Mesenchymal stem cell (in vitro differentiated cells and primary cell): ENCODE results near the gene UGGT2.

Experiments
- DNase-seq: peaks from one replicate; pipeline ENCODE4 v3.0.0-alpha.2; 2013
- H2AFZ ChIP-seq: one replicate; pipeline ENCODE4 v1.6.1; 2013; ENCODE audit warnings: low read depth, mild to moderate bottlenecking, control low read depth, inconsistent platforms, low read length, moderate library complexity
- H2AK5ac ChIP-seq: 2 replicates; pipeline ENCODE4 v1.6.1; 2013; ENCODE audit warnings: low read length, moderate library complexity, mild to moderate bottlenecking, inconsistent platforms; ENCODE audit not compliant: severe bottlenecking
- H2BK120ac ChIP-seq: one replicate; pipeline ENCODE4 v1.6.1; 2013; ENCODE audit warnings: low read depth, mild to moderate bottlenecking, inconsistent platforms, low read length, moderate library complexity
- H2BK12ac ChIP-seq, 2 experiments: one replicate each; pipeline ENCODE4 v1.6.1; 2013; ENCODE audit warnings: inconsistent platforms in 2 of 2, low read length in 2 of 2, mild to moderate bottlenecking in 2 of 2, moderate library complexity in 2 of 2, control low read depth in 1 of 2
- H2BK15ac ChIP-seq: one replicate; pipeline ENCODE4 v1.6.1; 2013; ENCODE audit warnings: mild to moderate bottlenecking, low read depth, inconsistent platforms; ENCODE audit not compliant: poor library complexity, severe bottlenecking
- H2BK5ac ChIP-seq: 2 replicates; pipeline ENCODE4 v1.6.1; 2013; ENCODE audit warnings: low read depth, mild to moderate bottlenecking, low read length, control low read depth, inconsistent platforms; ENCODE audit not compliant: poor library complexity, severe bottlenecking
- H3K14ac ChIP-seq, 2 experiments: one replicate each; pipeline ENCODE4 v1.6.1; 2013; ENCODE audit warnings: inconsistent platforms in 2 of 2, low read length in 2 of 2, control low read depth in 1 of 2, mild to moderate bottlenecking in 1 of 2, moderate library complexity in 1 of 2
- H3K18ac ChIP-seq, 2 experiments: one replicate each; pipeline ENCODE4 v1.6.1; 2013; ENCODE audit warnings: inconsistent platforms in 2 of 2, low read length in 2 of 2, control low read depth in 1 of 2, low read depth in 1 of 2, mild to moderate bottlenecking in 1 of 2
- H3K23ac ChIP-seq, 2 experiments: one replicate each; pipeline ENCODE4 v1.6.1; 2013; ENCODE audit warnings: inconsistent platforms in 2 of 2, low read length in 2 of 2, mild to moderate bottlenecking in 2 of 2, moderate library complexity in 2 of 2, control low read depth in 1 of 2
- H3K27ac ChIP-seq: 2 replicates; pipeline ENCODE4 v1.5.1; 2013; ENCODE audit warnings: mild to moderate bottlenecking, moderate library complexity, low read length, control low read depth, inconsistent platforms; ENCODE audit not compliant: poor library complexity, severe bottlenecking
- H3K27me3 ChIP-seq, 2 experiments: 2 replicates each; pipeline versions ENCODE4 v1.6.1 to v1.7.0; 2013; ENCODE audit warnings: low read length in 2 of 2, mild to moderate bottlenecking in 2 of 2, moderate library complexity in 2 of 2, control low read depth in 1 of 2, inconsistent platforms in 1 of 2; ENCODE audit not compliant: control insufficient read depth in 1 of 2, insufficient read depth in 1 of 2
- H3K36me3 ChIP-seq, 2 experiments: 2 replicates each; pipeline versions ENCODE4 v1.6.1 to v1.7.0; 2013; ENCODE audit warnings: low read length in 2 of 2, control low read depth in 1 of 2, inconsistent platforms in 1 of 2, low read depth in 1 of 2, mild to moderate bottlenecking in 1 of 2; ENCODE audit not compliant: insufficient read depth in 2 of 2, control insufficient read depth in 1 of 2
- H3K4ac ChIP-seq, 2 experiments: one replicate each; pipeline ENCODE4 v1.6.1; 2013; ENCODE audit warnings: inconsistent platforms in 2 of 2, low read length in 2 of 2, mild to moderate bottlenecking in 2 of 2, moderate library complexity in 2 of 2, control low read depth in 1 of 2, low read depth in 1 of 2
- H3K4me1 ChIP-seq: 2 replicates; pipeline ENCODE4 v1.6.1; 2013; ENCODE audit warnings: low read depth, low read length, control low read depth; ENCODE audit not compliant: control insufficient read depth, insufficient read depth
- H3K4me2 ChIP-seq: 2 replicates; pipeline ENCODE4 v1.6.1; 2013; ENCODE audit warnings: low read length, mild to moderate bottlenecking, inconsistent platforms; ENCODE audit not compliant: poor library complexity, severe bottlenecking
- H3K4me3 ChIP-seq, 2 experiments: 2 replicates each; pipeline versions ENCODE4 v1.5.1 to v1.7.0; 2013; ENCODE audit warnings: low read length in 2 of 2, mild to moderate bottlenecking in 2 of 2, control low read depth in 1 of 2, low read depth in 1 of 2; ENCODE audit not compliant: insufficient read depth in 1 of 2
- H3K79me1 ChIP-seq: replicated peaks from 2 replicates; pipeline ENCODE4 v1.6.1; 2013; ENCODE audit warnings: mild to moderate bottlenecking, control low read depth, low read length, inconsistent platforms; ENCODE audit not compliant: poor library complexity, severe bottlenecking
- H3K9ac ChIP-seq: 2 replicates; pipeline ENCODE4 v1.7.0; 2013; ENCODE audit warnings: mild to moderate bottlenecking, low read length, moderate library complexity
- H3K9me3 ChIP-seq: 2 replicates; pipeline ENCODE4 v1.7.0; 2013; ENCODE audit warnings: mild to moderate bottlenecking, low read length; ENCODE audit not compliant: control insufficient read depth
- H4K8ac ChIP-seq: one replicate; pipeline ENCODE4 v1.6.1; 2013; ENCODE audit warnings: inconsistent platforms, mild to moderate bottlenecking, low read length, moderate library complexity
- H4K91ac ChIP-seq: one replicate; pipeline ENCODE4 v1.6.1; 2013; ENCODE audit warnings: mild to moderate bottlenecking, low read length, inconsistent platforms
- WGBS: methylation state at CpG from one replicate; pipeline ENCODE4 v1.1.7; 2013; ENCODE audit warnings: mixed read lengths; 5-methylcytosine and 5-hydroxymethylcytosine counted together

UGGT2 gene

DNA sequence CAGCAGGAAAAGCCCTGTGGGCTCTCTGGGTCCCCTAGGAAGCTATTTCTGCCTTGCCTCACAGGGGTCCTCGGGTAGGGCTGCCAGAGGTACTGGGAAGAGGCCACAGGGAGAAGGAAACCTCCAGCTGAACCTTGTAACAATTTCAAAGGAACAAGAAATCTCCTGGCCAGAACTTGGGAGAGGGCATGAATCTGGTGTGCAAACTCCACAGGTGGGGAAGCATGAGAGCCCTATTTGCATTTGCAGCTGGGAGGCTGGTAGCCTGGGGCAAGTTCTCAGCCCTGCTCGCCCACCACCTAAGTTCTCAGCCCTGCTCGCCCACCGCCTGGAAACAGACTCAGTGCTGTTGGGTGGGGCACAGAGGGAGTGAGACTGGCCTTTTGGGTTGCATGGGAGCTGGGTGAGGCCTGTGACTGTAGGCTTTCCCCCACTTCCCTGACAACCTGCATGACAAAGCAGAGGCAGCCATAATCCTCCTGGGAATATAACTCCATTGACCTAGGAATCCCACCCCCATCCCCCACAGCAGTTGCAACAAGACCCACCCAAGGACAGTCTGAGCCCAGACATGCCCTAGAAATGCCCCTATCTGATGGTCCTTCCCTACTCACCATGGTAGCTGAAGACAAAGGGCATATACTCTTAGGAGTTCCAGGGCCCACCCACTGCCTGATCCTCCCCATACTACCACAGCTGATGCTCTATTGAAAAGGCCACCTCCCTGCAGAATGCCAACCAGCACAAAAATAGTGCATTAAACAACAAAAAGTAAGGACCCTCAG lies 11.7 kb downstream of the UGGT2 start:
- Histone ChIP-seq H3K18ac (no peak overlapping the region), H2BK15ac (no peak overlapping the region), H3K27ac (no peak overlapping the region), H3K14ac (peak overlapping the region in 1 of 2 experiments; percentile 26), H3K9ac (no peak overlapping the region), H2AK5ac (no peak overlapping the region), H3K79me1 (peaks cover 16% of the 10 kb centered on the region), H3K4me2 (no peak overlapping the region), H3K9me3 (peaks cover 2% of the 10 kb centered on the region), H2BK120ac (no peak overlapping the region), H3K27me3 (no peaks in the 10 kb centered on the region), H2BK12ac (no peak overlapping the region), H2AFZ (no peak overlapping the region), H3K23ac (no peak overlapping the region), H3K4me1 (no peaks in the 10 kb centered on the region), H3K4ac (no peak overlapping the region), H4K8ac (no peak overlapping the region), H2BK5ac (no peak overlapping the region), H3K36me3 (peaks cover 0 to 2% of the 10 kb centered on the region in 2 experiments), H4K91ac (no peak overlapping the region), H3K4me3 (no peak overlapping the region)
- DNase-seq: no peak
- WGBS: 97% methylated on average over 4 of the region's 4 CpGs

DNA sequence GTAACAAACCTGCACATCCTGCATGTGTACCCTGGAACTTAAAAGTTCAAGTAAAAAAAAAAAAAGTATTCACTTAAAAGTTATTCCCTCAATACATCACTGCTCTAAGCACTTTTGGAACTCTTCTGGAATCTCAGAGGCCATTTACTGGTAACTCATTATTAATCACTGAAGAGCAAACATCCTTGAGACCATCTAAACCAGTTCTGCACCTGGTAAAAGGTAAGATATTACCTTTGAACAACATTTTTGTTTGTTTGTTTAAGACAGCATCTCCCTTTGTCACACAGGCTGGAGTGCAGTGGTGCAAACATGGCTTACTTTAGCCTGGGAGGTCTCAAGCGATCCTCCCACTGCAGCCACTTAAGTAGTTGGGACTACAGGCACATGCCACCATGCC lies 16.7 kb downstream of the UGGT2 start:
- Histone ChIP-seq H3K4me2 (no peak overlapping the region), H3K4ac (no peak overlapping the region), H2BK12ac (no peak overlapping the region), H3K14ac (no peak overlapping the region), H3K27ac (no peak overlapping the region), H3K18ac (no peak overlapping the region), H3K79me1 (peaks cover 28% of the 10 kb centered on the region), H3K9ac (no peak overlapping the region), H2BK15ac (no peak overlapping the region), H2AFZ (no peak overlapping the region), H4K91ac (no peak overlapping the region), H2AK5ac (no peak overlapping the region), H3K4me1 (peaks cover 12% of the 10 kb centered on the region), H3K4me3 (no peak overlapping the region), H2BK120ac (no peak overlapping the region), H3K36me3 (peaks cover 0 to 5% of the 10 kb centered on the region in 2 experiments), H3K23ac (no peak overlapping the region), H4K8ac (no peak overlapping the region), H3K27me3 (no peaks in the 10 kb centered on the region), H2BK5ac (no peak overlapping the region), H3K9me3 (no peaks in the 10 kb centered on the region)
- no peak for DNase-seq
- WGBS: 93% methylated on average over 1 of the region's 1 CpG

DNA sequence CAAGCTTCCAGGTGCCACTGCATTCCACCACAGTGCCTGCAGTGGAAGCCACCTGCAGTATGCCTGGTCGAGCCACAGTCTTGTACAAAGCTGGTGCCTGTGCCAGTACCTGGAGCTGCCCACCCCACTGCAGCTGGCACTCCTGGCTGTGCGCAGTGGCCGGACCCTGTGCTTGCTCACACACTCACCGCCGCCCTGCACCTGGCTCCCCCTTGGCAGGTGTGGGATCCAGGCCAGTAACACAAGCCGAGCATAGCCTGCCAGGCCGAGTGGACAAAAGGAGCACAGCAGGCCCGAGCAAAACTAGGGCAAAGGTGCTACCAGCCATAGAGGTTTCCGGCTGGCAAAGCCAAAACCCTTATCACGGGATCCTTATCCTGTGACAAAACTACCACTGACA lies 18.5 kb downstream of the UGGT2 start:
- no peak for DNase-seq
- no peak overlapping the region for H3K4me3 ChIP-seq
- 96% methylated on average over 10 of the region's 10 CpGs for WGBS

DNA sequence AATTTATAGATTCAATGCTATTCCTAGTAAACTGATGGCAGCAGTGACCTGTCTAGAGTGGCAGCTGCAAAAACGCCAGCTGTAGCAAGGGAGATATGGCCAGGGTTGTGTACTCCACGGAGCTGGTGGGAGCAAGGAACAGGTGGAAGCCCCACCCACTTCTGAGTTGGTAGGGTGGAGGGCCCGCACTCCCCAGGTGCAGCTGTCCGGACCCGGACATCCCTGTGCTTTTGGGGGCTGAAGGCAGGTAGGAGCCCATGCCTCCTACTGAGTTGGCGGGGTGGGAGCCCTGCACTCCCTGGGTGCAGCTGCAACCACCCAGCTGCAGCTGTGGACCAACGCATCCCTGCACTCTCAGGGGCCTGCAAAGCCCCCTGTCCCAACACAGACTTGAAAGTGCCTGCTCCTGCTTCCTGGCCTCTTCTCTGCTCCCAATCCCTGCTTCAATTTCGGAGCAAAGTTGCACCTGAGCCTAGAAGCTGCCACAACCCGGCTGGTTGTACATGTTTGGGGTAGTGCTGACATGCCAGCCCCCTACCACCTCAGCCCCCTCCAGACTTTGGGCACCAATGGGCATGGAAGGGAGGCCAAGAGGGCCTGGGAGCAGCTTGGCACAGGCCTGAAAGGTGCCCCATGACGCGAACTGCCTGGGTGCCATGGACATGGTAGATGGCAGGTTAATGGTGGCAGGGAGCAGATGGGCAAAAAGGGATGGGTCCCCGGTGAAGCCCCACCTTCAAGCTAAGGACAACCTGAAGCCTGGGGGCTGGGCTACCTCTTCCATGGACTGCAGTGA lies 19.8 kb downstream of the UGGT2 start:
- no peak overlapping the region for H3K9ac ChIP-seq

More for the DNA sequence above, 18.5 kb downstream of the UGGT2 start:
- Histone ChIP-seq H2BK15ac (no peak overlapping the region), H4K91ac (no peak overlapping the region), H3K14ac (no peak overlapping the region), H3K27ac (no peak overlapping the region), H2AK5ac (no peak overlapping the region), H3K4me2 (no peak overlapping the region), H3K9ac (no peak overlapping the region), H2AFZ (no peak overlapping the region), H2BK5ac (no peak overlapping the region), H2BK12ac (no peak overlapping the region), H3K18ac (no peak overlapping the region), H3K4ac (no peak overlapping the region), H3K23ac (no peak overlapping the region), H3K27me3 (no peaks in the 10 kb centered on the region), H3K4me1 (peaks cover 12% of the 10 kb centered on the region), H2BK120ac (no peak overlapping the region), H4K8ac (no peak overlapping the region), H3K79me1 (peaks cover 24% of the 10 kb centered on the region), H3K36me3 (peaks cover 5 to 9% of the 10 kb centered on the region in 2 experiments), H3K9me3 (no peaks in the 10 kb centered on the region)

More for the DNA sequence above, 19.8 kb downstream of the UGGT2 start:
- Histone ChIP-seq H3K4me3 (no peak overlapping the region), H3K79me1 (peaks cover 26% of the 10 kb centered on the region), H2AFZ (no peak overlapping the region), H4K8ac (no peak overlapping the region), H3K23ac (no peak overlapping the region), H3K14ac (no peak overlapping the region), H3K18ac (no peak overlapping the region), H2BK15ac (no peak overlapping the region), H3K4ac (no peak overlapping the region), H2BK12ac (no peak overlapping the region), H3K36me3 (peaks cover 5 to 12% of the 10 kb centered on the region in 2 experiments), H3K4me1 (peaks cover 12% of the 10 kb centered on the region), H3K9me3 (no peaks in the 10 kb centered on the region), H3K27ac (no peak overlapping the region), H4K91ac (no peak overlapping the region), H3K4me2 (no peak overlapping the region), H2AK5ac (no peak overlapping the region), H2BK5ac (no peak overlapping the region), H2BK120ac (no peak overlapping the region), H3K27me3 (no peaks in the 10 kb centered on the region)
- 96% methylated on average over 11 of the region's 12 CpGs for WGBS
- no peak for DNase-seq
